Hematopoietic multipotent progenitor cell treated with erythropoietin and hydrocortisone succinate and interleukin-3 and kit ligand, for 8 days (in vitro differentiated cells): ENCODE measurements around the gene SEZ6.

Experiments used
- DNase-seq: peaks from one replicate; pipeline ENCODE4 v3.0.0-alpha.2; 2015

Gene SEZ6

GRCh38 chr17:29005936-29006511 lies at the start of gene SEZ6:
Gene SEZ6, minus strand, starts transcription at chr17:29006033. Its CDS starts 164 bp downstream, at chr17:29005869.
- peak; percentile 25 for DNase-seq

GRCh38 chr17:29054835-29055234 lies 49.0 kb upstream of the SEZ6 start:
- no peak for DNase-seq

- no peak for DNase-seq
Measured at GRCh38 chr17:29051731-29052130, 45.9 kb upstream of the SEZ6 start.

GRCh38 chr17:29051194-29051593 lies 45.4 kb upstream of the SEZ6 start:
- DNase-seq: no peak

- no peak for DNase-seq
Measured at GRCh38 chr17:29050176-29050575, 44.3 kb upstream of the SEZ6 start.

GRCh38 chr17:29049541-29050145 lies 43.8 kb upstream of the SEZ6 start:
- DNase-seq: no peak

GRCh38 chr17:29048440-29049368 lies 42.9 kb upstream of the SEZ6 start:
- no peak for DNase-seq

GRCh38 chr17:29046473-29046839 lies 40.6 kb upstream of the SEZ6 start:
- no peak for DNase-seq

GRCh38 chr17:29045734-29046472 lies 40.1 kb upstream of the SEZ6 start:
- DNase-seq: no peak

GRCh38 chr17:29045026-29045425 lies 39.2 kb upstream of the SEZ6 start:
- DNase-seq: no peak

- no peak for DNase-seq
Measured at GRCh38 chr17:29043539-29044145, 37.8 kb upstream of the SEZ6 start.

- no peak for DNase-seq
Measured at GRCh38 chr17:29042679-29043538, 37.1 kb upstream of the SEZ6 start, which contains the start of gene PIPOX. Gene PIPOX, plus strand, starts transcription at chr17:29043141. Its CDS starts 85 bp downstream, at chr17:29043226.

- DNase-seq: no peak
Measured at GRCh38 chr17:29042026-29042678, 36.3 kb upstream of the SEZ6 start.

- no peak for DNase-seq
Measured at GRCh38 chr17:29041571-29041970, 35.7 kb upstream of the SEZ6 start.

GRCh38 chr17:29041091-29041490 lies 35.3 kb upstream of the SEZ6 start:
- DNase-seq: no peak

GRCh38 chr17:29039764-29040598 lies 34.1 kb upstream of the SEZ6 start:
- DNase-seq: no peak

- DNase-seq: no peak
Measured at GRCh38 chr17:29038085-29038795, 32.4 kb upstream of the SEZ6 start.

GRCh38 chr17:29037739-29038084 lies 31.9 kb upstream of the SEZ6 start:
- no peak for DNase-seq

GRCh38 chr17:29036584-29036983 lies 30.8 kb upstream of the SEZ6 start:
- no peak for DNase-seq

GRCh38 chr17:29034510-29034909 lies 28.7 kb upstream of the SEZ6 start:
- DNase-seq: no peak
